Right hindlimb (tissue), 1 donor: ENCODE data around the gene KHNYN.

Experiments
- DNase-seq: peaks from one replicate; pipeline ENCODE4 v3.0.0-alpha.2; 2018

Gene KHNYN

GRCh38 chr14:24401810-24402702 lies 27.7 kb upstream of the KHNYN start:
- DNase-seq: no peak

- DNase-seq: no peak
These were observed 26.3 kb upstream of the KHNYN start for GRCh38 chr14:24403294-24403998.

- DNase-seq: no peak
These were observed 24.9 kb upstream of the KHNYN start for GRCh38 chr14:24404814-24405213.

- no peak for DNase-seq
These were observed 23.3 kb upstream of the KHNYN start for GRCh38 chr14:24406416-24406815.

GRCh38 chr14:24407608-24408325 lies 22.0 kb upstream of the KHNYN start:
- DNase-seq: no peak

- DNase-seq: peak; percentile 63
These were observed 21.0 kb upstream of the KHNYN start for GRCh38 chr14:24408764-24409163.

- no peak for DNase-seq
These were observed 20.6 kb upstream of the KHNYN start for GRCh38 chr14:24409192-24409591.

GRCh38 chr14:24409956-24410355 lies 19.8 kb upstream of the KHNYN start:
- DNase-seq: no peak

- DNase-seq: peak; percentile 63
These were observed 18.0 kb upstream of the KHNYN start for GRCh38 chr14:24411443-24412389.

- DNase-seq: no peak
These were observed 15.7 kb upstream of the KHNYN start for GRCh38 chr14:24414077-24414476.

GRCh38 chr14:24414732-24415420 lies 14.9 kb upstream of the KHNYN start:
- DNase-seq: peak; percentile 16

GRCh38 chr14:24415421-24416253 lies 14.1 kb upstream of the KHNYN start:
- DNase-seq: peak; percentile 23

- peak; percentile 29 for DNase-seq
These were observed 13.4 kb upstream of the KHNYN start for GRCh38 chr14:24416254-24416931.

GRCh38 chr14:24416932-24417619 lies 12.7 kb upstream of the KHNYN start:
- peak; percentile 30 for DNase-seq

- DNase-seq: peak; percentile 29
These were observed 11.8 kb upstream of the KHNYN start for GRCh38 chr14:24417832-24418491.

- peak; percentile 21 for DNase-seq
These were observed 11.3 kb upstream of the KHNYN start for GRCh38 chr14:24418492-24418873.

GRCh38 chr14:24422261-24422660 lies 7.5 kb upstream of the KHNYN start:
- DNase-seq: no peak

GRCh38 chr14:24422694-24423601 lies 6.8 kb upstream of the KHNYN start:
- no peak for DNase-seq
